HG03135 (cell line): ENCODE measurements around the gene TRPV6.

Experiments used
- ATAC-seq: cut with Tn5 transposase; IDR thresholded peaks from one replicate; pipeline ENCODE4 v1.9.1; 2021; ENCODE audit warnings: mild to moderate bottlenecking, moderate library complexity; ENCODE audit not compliant: unreplicated experiment

The TRPV6 gene

GRCh38 chr7:142855756-142856564 is 29.6 kb downstream of the TRPV6 start:
- no peak for ATAC-seq

- ATAC-seq = no peak
These were observed 30.3 kb downstream of the TRPV6 start for GRCh38 chr7:142855114-142855743.

- ATAC-seq = peak; percentile 55
These were observed 31.0 kb downstream of the TRPV6 start, which contains the start of gene EPHB6 for GRCh38 chr7:142854372-142855113. Gene EPHB6 (plus strand): TSS chr7:142855076. CDS start chr7:142863228, 8,152 bp downstream.

GRCh38 chr7:142853739-142854371 is 31.7 kb downstream of the TRPV6 start:
- peak; percentile 94 for ATAC-seq

- ATAC-seq = no peak
These were observed 33.6 kb downstream of the TRPV6 start for GRCh38 chr7:142851919-142852318.

- ATAC-seq = no peak
These were observed 34.3 kb downstream of the TRPV6 start for GRCh38 chr7:142851269-142851668.

- ATAC-seq = no peak
These were observed 38.2 kb downstream of the TRPV6 start for GRCh38 chr7:142847353-142847752.

- no peak for ATAC-seq
These were observed 43.2 kb downstream of the TRPV6 start for GRCh38 chr7:142842251-142842766.

GRCh38 chr7:142838461-142839213 is 46.9 kb downstream of the TRPV6 start:
- ATAC-seq = no peak

GRCh38 chr7:142836426-142836825 is 49.1 kb downstream of the TRPV6 start:
- ATAC-seq = no peak

- no peak for ATAC-seq
These were observed 50.1 kb downstream of the TRPV6 start for GRCh38 chr7:142835487-142835886.

- ATAC-seq = no peak
These were observed 52.1 kb downstream of the TRPV6 start for GRCh38 chr7:142833174-142834048.

- ATAC-seq = no peak
These were observed 53.1 kb downstream of the TRPV6 start for GRCh38 chr7:142832417-142832816.

- no peak for ATAC-seq
These were observed 57.5 kb downstream of the TRPV6 start for GRCh38 chr7:142827951-142828500.

GRCh38 chr7:142822714-142823113 is 62.8 kb downstream of the TRPV6 start:
- no peak for ATAC-seq
